Fibroblast of skin of right quadriceps (primary cell): ENCODE data around the gene DNAJC6.
"Not testable (repeated sequence)": the region's sequence is repeated elsewhere in the genome, so short reads cannot be mapped to it uniquely, and the experiment has no call there.

Experiments
- DNase-seq: peaks from one replicate; pipeline ENCODE4 v3.0.0-alpha.2; 2013

Gene DNAJC6

DNA sequence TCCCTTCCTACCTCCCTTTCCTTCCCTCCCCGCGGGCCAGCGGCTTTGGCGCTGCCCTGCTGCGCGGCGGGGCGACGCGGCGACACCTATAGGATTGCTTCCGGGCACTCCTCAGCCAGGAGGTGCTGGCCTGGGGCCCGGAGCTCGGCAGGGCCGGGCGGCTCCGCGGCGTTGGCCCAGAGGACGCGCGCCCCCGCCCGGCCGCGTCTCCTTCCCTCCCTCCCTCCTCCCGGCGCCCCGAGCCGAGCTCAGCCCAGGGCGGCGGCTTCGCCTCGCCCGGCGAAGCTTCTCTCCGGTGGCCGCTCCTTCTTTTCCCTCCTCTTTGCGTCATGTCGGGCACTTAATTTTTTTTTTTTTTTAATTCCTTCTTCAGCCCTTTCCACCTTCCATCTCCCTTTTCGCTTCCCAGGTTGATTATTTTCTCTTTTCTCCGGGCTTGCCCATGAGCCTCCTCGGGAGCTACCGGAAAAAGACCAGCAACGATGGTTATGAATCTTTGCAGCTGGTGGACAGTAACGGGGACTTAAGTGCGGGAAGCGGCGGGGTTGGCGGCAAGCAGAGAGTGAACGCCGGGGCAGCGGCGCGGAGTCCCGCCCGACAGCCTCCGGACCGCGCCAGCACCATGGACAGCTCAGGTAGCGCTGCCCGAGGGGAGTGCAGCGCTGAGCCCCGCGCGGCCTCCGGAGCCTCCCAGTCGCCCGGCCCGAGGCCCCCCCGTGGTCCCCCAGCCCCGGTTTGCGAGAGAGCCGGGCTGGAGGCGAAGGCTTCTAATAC, at the start of gene DNAJC6:
DNAJC6 (plus strand) TSS at position 240 of the 774 bp plus-strand sequence; CDS start at position 443, 203 bp downstream.
- DNase-seq, result peak; percentile 68

DNA sequence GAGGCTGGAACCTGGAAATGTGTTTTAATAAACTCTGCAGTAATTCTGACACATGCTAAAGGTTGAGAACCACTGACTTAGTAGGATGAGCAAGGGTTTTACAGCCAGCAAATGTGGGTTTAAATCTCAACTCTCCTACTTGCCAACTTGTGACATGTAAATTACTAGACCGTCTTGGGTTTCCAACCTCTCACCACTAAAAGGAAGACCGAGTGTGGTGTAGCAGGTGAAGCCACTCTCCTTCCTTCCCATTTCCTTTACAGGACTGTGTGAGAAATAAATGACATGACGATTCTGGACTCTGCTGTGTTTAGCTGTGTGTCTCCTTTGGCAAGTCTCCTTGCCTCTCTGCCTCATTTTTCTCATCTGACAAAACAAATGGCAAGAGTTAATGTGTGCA, 49.5 kb upstream of the DNAJC6 start:
- no peak for DNase-seq

DNA sequence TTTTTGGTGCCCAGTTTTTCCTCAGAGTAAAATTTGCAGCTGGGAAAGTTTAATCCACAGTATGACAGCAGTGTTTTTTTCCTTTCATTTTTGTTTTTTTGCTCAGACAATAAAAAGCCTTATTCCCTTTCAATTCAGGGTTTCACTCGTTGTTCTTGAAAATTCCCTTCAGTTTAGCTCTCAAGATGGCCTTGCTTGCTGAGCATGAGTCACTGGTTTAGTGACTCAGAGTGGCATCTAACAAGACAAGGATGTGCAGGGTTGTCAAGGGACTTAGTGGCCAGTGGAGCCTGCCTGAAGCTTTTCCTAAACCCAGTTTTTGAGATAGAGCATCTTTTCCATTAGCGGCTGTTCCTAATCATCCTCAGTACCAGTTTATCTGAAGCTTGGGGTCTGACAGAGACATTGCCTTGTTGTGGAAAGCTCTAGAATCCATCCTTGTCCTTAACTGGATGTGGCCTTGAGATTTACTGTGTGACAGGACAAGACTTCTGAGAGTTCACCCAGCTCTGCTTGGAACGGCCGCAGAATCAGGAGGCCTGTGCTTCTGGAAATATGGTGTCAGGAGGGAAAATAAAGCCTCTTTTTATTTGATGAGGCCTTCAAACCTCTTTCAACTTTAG, 48.4 kb upstream of the DNAJC6 start:
- peak; percentile 80 for DNase-seq

DNA sequence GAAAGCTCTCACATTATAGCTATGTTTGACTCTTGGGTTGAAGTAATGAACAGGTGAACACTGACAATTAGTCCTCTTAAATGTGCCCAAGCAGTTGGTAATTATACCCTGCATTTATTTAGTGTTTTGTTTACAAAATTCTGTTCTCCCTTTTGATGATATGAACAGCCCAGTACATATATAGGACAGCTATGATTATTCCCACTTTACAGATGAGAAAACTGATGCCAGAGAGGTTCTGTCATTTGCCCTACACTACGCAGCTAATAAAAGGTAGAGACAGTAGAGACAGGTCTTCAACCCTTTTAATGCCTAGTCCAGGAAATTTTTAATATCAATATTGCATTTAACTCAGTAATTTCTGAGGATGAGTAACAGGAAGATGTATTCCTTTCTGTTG, 46.1 kb upstream of the DNAJC6 start:
- DNase-seq, result no peak

DNA sequence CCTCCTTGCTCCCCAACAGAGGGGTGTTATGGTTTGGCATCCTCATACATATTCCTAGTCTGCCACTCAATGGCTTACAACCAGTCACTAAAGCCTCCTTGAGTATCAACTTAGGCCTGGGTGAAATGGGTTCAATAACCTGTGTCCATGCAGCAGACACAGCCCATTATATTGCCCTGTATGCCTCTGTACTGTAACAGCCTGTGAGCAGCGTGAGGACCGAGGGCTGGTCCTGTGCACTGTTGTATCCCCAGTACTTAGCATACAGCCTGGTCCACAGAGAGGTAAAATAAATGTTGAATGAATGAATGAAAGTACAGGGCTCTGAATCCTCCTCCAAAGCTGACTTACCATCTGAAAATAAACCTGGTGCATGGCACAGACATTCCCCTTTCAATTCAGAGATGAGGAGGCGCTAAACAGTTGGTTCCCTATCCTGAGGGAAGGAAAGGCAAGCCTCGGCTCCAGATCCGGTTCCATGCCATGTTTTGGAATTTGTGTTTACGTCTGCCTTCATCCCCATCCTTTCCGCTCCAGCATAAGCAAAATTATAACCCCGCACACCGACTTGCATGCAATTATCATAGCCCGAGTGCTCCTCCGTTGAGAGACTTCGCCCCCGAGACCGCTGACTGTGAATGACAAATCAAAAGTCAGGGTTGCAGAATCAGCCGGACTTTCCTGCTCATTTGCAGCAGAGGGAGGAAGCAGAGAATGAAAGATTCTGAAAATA, 45.0 kb upstream of the DNAJC6 start:
- DNase-seq, result peak; percentile 75

DNA sequence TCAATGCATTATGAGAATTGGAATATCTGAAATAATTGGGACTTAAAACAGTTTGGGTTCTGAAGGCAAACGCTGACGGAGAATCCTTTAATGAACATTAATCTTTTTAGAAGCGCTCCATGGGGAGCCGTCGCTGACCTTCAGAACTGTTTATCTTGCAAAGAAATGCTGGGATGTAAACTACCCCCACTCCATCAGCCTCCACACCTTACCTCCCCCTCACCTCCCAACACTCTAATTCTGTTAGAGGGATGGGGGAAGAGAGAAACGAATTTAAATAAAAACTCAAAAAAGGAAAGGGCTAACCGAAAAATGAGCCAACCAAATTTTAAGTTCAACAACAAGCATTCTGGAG, 44.1 kb upstream of the DNAJC6 start:
- no peak for DNase-seq

DNA sequence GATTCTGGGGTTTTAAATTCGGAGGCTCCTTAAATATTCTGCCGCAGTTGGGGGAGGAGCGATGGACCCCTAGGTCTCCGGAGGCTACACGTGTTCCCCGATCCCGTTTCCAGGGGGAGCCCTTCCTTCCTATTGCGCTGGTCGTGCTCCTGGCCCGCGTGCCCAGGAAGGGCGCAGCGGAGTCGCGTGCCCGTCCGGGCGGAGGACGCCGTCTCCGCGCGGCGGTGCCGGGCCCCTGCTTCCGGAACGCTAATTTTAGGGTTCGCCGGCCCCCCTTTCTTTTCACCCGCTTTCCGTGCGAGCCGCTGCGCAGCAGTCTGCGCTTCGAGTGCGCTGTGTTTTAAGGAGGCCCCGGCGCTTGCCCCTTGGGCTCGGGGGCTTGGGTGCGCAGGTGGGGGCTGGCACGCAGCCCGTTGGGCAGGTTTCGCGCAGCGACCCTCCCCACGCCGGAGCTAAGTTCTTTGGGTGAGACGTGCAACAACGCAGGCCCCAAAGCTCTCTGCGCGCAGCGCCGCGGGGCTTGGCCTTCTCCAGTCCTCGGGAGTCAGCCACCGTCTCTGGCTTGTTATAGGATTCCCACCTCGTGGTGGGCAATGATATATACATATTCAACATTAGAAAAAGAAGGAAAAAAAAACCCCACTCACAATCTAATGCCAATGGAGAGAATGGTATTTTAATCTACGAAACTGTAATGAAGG, 43.5 kb upstream of the DNAJC6 start:
- DNase-seq, result peak; percentile 63

DNA sequence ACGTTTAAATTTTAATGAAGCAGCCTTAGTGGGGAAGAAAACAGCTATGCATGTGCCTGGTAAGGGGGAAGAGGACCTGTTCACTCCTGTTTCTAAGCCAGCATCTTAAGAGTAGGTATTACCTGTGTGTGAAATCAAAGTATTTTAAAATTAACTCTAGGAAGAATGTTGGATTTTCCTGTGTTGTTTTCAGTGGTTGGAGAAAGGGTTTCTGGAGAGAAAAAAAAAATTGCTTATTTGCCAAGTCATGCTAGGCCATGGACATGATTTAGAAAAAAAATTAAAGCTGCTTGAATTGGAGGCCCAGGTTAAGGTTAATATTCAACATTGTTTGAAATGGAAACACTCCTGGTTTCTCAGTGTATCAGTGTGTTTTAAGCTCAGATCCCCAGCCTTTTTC, 42.9 kb upstream of the DNAJC6 start:
- DNase-seq, result no peak

DNA sequence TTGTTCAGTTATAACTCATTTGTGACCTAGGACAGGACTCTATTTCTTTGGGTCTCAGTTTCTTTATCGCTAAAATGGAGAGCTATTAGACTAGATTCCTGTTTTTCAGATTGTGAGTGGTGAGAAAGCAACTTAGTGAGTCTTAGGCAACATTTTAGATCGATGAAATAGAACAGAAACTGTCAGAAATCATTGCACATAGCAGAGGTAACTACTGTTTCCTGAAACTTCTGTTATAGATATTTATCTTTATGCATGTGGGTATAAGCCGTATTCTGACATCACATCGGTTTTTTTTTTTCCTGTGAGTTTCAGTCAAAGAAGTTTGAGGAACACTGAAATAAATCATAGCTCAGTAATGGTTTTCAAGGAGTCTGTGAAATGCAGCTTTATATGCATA, 42.1 kb upstream of the DNAJC6 start:
- no peak for DNase-seq

DNA sequence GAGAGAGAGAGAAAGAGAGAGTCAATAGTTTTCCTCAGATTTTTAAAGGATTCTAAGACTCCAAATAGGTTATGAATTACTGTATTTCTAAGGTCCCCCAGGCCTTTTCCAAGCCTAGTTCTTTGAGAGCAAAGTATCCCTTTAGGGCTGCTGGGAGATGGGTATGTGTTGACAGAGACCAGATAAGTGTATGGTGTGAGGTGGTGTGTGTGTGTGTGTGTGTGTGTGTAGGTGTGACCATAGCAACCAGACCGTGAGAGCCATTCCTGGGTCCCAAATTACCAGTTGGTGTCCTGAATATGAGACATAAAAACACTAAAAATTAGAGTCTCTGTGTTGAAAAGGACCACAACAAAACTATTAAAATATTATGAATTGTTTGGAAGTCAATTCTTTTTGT, 41.7 kb upstream of the DNAJC6 start:
- no peak for DNase-seq

DNA sequence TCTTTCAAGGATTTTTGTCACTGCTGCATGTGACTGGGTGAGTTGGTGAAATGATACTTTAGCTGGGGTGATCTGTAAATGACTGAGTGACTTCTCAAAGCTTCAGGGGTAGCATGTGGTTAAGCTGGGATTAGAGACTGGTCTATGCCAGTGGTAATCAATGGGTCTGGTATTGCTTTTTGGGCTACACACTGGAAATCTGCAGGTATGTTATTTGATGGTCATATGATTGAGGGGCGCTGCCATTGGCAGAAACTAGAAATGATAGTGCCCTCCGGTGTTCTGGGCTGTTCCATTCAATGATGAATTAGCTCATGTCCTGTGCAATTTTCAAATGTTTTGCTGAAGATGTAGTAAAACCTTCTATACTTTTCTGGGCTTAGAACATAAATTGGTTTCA, 39.7 kb upstream of the DNAJC6 start:
- DNase-seq, result no peak

DNA sequence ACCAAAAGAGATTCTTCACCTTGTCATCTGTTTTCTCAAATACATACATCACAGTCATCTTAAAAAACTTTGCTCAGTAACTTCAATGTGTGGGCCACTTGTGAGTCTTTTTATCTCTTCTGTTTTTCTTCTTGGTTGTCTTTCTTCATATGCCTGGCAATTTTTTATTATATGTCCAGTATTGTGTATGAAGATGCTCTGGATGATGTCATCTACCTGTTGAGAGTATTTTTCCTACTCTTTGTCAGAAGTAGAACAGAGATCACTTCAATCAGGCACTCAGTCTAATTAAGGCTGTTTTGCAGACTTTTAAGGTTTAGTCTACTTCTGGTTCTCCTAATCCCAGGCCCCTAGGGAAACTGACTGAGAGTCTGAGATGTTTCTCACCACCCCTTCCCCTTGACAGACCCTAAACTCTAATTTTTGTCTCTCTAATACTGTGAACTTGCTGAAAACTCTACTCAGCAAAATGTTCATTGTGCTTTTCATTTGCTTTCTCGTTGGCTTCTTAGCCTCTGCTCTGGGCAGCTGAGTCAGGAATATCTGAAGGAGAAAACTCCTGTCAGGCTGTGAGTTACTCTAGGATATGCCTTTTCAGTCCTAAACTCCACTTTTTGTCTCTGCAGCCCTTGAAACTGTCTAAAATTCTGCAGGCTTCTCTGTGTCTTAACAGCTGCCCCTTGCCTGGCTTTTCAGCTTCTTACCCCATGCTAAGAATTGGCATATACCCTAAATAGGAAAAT, 33.0 kb upstream of the DNAJC6 start:
- no peak for DNase-seq

DNA sequence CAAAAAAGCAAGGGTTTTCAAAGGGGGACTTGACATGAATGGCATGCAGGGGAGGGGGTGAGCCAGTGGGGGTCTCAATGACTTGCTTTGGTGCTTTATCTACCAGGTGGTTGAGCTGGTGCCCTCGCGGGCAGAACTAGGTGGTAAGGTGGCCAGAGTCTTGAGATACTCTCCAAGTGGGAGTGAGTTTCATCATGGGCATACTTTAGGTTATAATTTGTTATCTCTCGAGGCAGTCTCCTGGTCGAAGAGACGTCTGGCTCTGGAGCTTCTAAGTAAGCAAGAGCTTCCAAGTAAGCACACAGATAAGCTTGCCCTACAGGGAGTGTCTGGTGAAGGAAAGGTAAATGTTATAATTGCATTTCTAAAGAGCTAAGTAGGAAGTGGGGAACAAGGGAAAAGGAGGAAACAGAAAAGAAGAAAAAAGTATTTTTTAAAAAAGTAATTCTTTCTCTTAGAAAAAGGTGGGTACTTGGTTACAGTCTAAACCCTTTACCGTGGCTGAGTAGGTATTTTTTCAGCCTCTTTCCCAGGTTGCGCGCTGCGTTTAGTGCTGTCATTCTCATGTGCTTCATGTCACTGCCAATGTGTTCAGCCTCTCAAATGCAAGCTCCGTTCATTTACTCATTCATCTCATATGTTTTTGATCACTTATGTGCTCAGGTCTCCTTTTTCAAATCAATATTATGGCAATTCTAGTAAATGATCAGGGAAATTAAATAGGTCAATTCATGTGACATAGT, 31.6 kb upstream of the DNAJC6 start:
- DNase-seq, result no peak

DNA sequence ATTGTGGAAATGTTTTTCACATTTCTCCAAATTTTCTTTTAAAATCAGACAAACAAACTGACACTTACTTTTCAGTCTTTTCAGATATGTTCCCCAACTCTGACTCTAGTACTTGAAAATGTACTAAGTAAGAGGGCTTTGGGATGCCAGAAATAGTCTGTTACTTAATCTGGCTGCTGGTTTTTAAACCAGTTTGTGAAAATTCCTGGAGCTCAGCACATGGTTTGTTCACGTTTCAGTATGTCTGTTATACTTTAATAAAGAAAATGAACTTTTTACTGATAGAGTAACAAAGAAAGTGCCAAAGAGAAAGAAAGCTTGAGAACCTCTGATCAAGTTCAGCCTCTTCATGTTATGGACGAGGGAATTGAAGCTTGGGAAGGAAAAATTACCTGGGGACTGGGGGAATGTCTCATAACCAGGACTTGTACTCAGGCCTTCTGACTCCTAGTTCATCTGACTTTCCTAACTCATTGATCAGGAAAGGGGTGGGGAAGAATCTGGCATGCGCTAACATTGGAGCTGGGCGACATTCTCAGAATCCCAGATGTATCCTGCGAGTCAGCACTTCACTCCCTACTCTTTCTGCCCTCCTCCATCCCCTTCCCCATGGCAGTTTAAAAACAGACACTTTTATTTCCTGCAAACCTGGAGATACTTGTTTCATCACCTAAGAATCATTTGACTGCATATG, 30.8 kb upstream of the DNAJC6 start:
- DNase-seq, result no peak

DNA sequence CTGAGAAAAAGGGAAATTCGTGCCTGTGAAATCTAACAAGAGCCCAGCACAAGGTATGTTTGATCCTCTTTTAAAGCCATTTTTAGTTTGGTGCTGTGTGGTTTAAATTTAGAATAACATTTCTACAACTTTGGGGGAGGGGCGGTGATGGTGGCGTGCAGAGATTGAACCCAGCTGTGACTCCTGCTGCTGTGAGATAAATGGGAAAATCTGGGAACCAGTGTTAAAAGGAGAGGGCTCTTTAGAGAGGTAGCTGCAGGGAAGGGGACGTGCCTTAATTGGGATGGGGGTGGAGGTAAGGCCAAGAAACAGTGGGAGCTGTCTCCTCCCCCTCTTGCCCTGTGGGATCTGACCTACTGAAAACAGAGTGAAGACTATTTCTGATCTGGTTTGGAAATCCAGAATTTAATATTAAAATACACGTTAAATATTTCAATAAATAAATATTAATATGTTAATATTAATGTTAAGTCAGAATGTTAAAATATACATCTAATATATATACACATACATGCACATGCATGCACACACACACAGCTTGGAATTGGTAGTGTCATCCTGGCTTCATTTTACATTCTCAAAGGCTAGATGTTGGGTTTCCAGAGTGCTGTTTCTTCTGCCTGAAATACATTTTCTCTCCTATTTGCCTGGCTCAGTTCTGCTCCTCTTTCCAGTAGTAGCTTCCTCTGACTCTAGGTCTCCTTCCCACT, 30.1 kb upstream of the DNAJC6 start:
- peak; percentile 38 for DNase-seq

DNA sequence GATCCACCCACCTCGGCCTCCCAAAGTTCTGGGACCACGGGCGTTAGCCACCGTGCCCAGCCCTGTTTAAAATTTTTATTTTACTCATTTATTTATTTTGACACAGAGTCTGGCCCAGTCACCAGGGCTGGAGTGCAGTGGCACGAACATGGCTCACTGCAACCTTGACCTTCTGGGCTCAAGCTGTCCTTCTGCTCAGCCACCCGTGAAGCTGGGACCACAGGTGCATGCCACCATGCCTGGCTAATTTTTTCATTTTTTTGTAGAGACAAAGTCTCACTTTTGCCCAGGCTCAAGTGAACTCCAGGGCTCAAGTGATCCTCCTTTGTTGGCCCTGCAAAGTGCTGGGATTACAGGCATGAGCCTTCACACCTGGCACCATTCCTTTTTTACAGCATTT, 27.5 kb upstream of the DNAJC6 start:
- no peak for DNase-seq

DNA sequence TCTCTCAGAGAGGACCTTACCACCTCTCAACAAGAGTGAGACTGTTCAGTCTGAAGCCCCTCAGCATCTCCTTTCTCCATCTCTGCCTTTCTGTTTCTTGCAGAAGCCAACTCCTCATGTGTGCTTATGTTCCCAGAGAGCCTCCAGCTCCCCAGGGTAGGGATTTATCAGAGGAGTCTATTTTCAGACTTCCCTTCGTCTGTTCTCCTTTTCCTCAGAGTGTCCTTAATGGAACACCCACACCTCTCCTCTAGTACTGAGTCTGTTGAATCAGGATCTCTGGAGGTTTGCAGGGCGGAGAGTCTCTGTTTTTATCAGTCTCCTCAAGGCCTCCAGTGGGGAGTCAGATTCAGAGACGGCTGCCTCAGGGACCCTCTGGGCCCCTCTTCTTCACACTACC, 25.1 kb upstream of the DNAJC6 start:
- no peak for DNase-seq

DNA sequence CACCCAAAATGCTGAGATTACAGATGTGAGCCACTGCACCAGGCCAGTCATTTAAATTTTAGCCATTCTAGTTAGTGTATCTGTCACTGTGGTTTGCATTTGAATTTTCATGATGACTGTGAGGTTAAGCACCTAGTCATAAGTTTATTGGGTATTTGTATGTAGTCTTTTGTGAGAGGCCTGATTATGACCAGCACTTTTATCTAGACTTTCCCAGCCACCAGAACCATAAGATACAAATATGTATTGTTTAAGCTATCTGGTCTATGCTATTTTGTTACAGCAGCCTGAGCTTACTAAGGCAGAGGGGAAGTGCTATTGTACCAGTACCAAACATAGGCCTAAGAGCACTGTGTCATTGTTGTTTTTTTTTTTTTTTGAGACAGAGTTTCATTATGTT, 19.9 kb upstream of the DNAJC6 start:
- no peak for DNase-seq

DNA sequence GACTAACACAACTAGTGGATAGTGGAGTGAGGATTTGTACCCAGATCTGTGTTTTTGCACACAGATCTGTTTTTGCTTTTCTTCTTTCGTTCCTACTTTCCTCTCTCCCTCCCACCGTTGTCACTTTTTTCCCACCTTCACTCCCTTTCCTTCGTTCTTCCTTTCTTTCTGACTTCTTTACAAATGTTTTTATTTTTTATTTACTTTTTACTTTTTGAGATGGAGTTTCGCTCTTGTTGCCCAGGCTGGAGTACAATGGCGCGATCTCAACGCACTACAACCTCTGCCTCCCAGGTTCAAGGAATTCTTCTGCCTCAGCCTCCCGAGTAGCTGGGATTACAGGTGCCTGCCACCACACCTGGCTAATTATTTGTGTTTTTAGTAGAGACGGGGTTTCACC, 17.5 kb upstream of the DNAJC6 start:
- not testable (repeated sequence) for DNase-seq

DNA sequence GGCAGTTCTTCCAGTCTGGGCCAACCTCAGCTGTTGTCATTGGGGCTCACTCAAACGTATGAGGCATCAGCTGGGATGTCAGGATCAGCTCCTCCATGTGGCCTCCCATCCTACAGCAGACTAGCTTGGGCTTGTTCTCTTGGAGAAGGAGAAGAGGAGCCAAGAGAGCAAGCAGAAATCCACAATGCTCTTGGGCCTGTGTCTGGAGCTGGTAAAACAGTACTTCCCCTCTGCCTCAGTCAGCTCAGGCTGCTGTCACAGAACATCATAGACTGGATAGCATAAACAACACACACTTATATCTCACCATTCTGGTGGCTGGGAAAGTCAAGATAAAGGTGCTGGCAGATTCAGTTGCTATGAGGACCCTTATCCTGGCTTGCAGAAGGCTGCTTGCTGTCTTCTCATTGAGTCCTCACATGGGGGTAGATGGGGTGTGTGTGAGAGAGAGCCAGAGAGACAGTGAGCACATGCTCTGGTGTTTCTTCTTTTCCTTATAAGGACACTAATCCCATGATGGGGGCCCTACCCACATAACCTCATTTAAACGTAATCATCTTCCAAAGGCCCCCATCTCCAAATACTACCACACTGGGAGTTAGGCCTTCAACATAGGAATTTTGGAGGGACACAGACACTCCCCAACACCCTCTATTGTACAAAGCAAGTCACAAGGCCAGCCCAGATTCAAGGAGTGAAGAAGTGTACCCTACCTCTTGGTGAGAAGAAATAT, 16.3 kb upstream of the DNAJC6 start:
- DNase-seq, result no peak
